ENCODE results near the gene COPB1. TPM values are rescaled to one million over a fixed set of nuclear protein-coding genes. Genes with fewer than 3 reads are reported as not detected.
"Not testable (repeated sequence)": the region's sequence is repeated elsewhere in the genome, so short reads cannot be mapped to it uniquely, and the experiment has no call there.

The COPB1 gene
- polyA plus RNA-seq, 1 of the 3 experiments (the other 2 are of a cell fraction), result 81.0 TPM

DNA sequence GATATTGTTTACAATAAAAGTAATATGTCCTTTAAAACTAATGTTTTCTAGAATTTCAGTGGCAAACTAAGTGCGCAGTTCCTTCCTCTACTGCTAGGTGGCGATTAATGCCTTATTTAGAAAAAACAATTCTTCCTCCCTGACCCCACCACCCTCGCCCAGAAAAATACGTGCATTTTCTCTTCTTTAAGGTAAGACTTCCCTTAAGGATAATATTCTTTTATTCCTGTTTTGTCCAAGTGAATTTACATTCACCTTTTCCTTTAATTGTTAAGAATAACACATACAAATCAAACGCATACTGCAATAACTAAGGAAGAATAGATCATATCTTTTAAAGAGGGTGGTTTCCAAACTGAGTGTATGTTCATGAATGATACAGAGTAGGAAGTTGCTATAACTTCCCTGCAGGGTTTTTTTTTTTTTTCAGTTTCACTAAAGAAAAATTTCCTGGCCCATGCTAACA lies 37.6 kb upstream of the COPB1 start (continued):
- TF ChIP-seq, protein P1, sequence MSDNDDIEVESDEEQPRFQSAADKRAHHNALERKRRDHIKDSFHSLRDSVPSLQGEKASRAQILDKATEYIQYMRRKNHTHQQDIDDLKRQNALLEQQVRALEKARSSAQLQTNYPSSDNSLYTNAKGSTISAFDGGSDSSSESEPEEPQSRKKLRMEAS (IDR thresholded peaks at IDR 0.05; ENCODE audit: low read depth), result no peak
- TF ChIP-seq, protein P2, sequence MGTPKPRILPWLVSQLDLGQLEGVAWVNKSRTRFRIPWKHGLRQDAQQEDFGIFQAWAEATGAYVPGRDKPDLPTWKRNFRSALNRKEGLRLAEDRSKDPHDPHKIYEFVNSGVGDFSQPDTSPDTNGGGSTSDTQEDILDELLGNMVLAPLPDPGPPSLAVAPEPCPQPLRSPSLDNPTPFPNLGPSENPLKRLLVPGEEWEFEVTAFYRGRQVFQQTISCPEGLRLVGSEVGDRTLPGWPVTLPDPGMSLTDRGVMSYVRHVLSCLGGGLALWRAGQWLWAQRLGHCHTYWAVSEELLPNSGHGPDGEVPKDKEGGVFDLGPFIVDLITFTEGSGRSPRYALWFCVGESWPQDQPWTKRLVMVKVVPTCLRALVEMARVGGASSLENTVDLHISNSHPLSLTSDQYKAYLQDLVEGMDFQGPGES (IDR thresholded peaks at IDR 0.05; ENCODE audit: low read depth, low read length), result no peak
- TF ChIP-seq GATA2 (CRISPR knock-in tag; IDR thresholded peaks at IDR 0.05) (no peak), SIN3A (IDR thresholded peaks at IDR 0.05; ENCODE audit: borderline replicate concordance, low read depth, low read length) (no peak), RAD21 (IDR thresholded peaks at IDR 0.05; ENCODE audit: low read length) (peak; percentile 87), GABPA (IDR thresholded peaks at IDR 0.05; ENCODE audit: low read depth) (no peak), NFIC (IDR thresholded peaks at IDR 0.05; ENCODE audit: borderline replicate concordance) (no peak), POLR2AphosphoS5 (IDR thresholded peaks at IDR 0.05; ENCODE audit: low read depth, low read length) (no peak)

DNA sequence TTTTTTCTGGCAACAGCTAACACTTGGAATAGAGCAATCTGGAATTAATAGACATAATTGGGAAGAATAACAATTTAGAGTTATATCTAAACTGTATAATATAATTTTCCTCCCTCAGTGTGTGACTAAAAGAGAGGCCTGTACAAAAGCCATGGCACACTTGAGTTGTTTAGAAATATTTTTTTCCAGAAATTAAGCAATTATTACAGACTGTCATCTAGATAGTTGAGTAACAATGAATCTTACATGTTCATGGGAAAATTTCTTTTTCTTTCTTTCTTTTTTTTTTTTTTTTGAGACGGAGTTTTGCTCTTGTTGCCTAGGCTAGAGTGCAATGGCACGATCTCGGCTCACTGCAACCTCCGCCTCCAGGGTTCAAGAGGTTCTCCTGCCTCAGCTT lies 35.6 kb upstream of the COPB1 start:
- H3K9me3 ChIP-seq; DNase-seq; H2AFZ ChIP-seq (ENCODE audit: low read depth); H3K36me3 ChIP-seq (replicated peaks in 1 of 2; ENCODE audit: control insufficient read depth in 1 of 2, insufficient read depth in 2 of 2, low read length in 1 of 2); H3F3A ChIP-seq (replicated peaks; ENCODE audit: insufficient read depth); H3K27ac ChIP-seq (ENCODE audit: low read depth in 2 of 2, low read length in 1 of 2); H3K79me2 ChIP-seq (ENCODE audit: insufficient read depth); H3K9me2 ChIP-seq; H3K4me1 ChIP-seq (ENCODE audit: control insufficient read depth in 1 of 2, insufficient read depth in 2 of 2, low read depth in 1 of 2, low read length in 1 of 2); H3K9ac ChIP-seq; H3K4me2 ChIP-seq; H4K20me1 ChIP-seq (ENCODE audit: insufficient read depth); H3K27me3 ChIP-seq (ENCODE audit: insufficient read depth); H3K4me3 ChIP-seq (ENCODE audit: low read depth in 2 of 2, low read length in 1 of 2); POLR2A ChIA-PET: not testable (repeated sequence)
- CTCF ChIA-PET, result interaction anchor here (1.2 kb wide), 1 partner anchor 540 kb away, joined by 3 read pairs; no protein-coding TSS in a partner anchor
- 89% methylated on average over 4 of the region's 4 CpGs for WGBS (ENCODE audit: low lambda C conversion rate)

DNA sequence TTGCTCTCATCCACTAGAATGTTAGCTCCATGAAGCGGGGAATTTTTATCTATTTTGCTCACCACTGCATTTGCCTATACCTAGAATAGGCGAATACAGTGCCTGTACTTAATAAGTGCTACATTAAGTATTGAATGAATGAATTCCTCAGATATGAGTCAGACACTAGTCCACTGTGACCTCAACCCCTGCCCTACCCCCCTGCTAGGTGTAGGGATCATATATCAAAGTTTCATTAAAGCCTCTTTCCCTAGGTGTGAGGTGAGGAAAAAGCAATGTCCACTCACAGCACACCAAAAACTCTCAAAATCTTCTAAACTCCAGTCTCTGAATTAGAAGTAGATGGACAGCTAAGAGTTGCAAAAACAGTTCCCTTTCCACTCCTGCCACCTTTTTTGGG lies 30.3 kb upstream of the COPB1 start:
- no peak for DNase-seq
- Histone ChIP-seq H3K36me3 (replicated peaks in 1 of 2; ENCODE audit: control insufficient read depth in 1 of 2, insufficient read depth in 2 of 2, low read length in 1 of 2) (no peaks in the 10 kb centered on the region), H3K4me2 (no peak overlapping the region), H4K20me1 (ENCODE audit: insufficient read depth) (no peaks in the 10 kb centered on the region), H2AFZ (ENCODE audit: low read depth) (no peak overlapping the region), H3K79me2 (ENCODE audit: insufficient read depth) (no peaks in the 10 kb centered on the region), H3K4me3 (ENCODE audit: low read depth in 2 of 2, low read length in 1 of 2) (no peak overlapping the region), H3F3A (replicated peaks; ENCODE audit: insufficient read depth) (no peaks in the 10 kb centered on the region), H3K27me3 (ENCODE audit: insufficient read depth) (no peaks in the 10 kb centered on the region), H3K9me2 (no peaks in the 10 kb centered on the region), H3K4me1 (ENCODE audit: control insufficient read depth in 1 of 2, insufficient read depth in 2 of 2, low read depth in 1 of 2, low read length in 1 of 2) (no peaks in the 10 kb centered on the region), H3K9ac (no peak overlapping the region), H3K27ac (ENCODE audit: low read depth in 2 of 2, low read length in 1 of 2) (no peak overlapping the region), H3K9me3 (no peaks in the 10 kb centered on the region)
- ChIA-PET POLR2A (no interaction called here), CTCF (interaction anchor here (1.0 to 5.2 kb wide), 2 partner anchors 8 to 378 kb away, joined by 3 to 26 read pairs; no protein-coding TSS in a partner anchor)
- WGBS (ENCODE audit: low lambda C conversion rate), result 72% methylated on average over 2 of the region's 2 CpGs
- TF ChIP-seq RXRA (IDR thresholded peaks at IDR 0.05; ENCODE audit: borderline replicate concordance, low read depth) (no peak), SIN3A (IDR thresholded peaks at IDR 0.05; ENCODE audit: borderline replicate concordance, low read depth, low read length) (no peak), FOXM1 (IDR thresholded peaks at IDR 0.05; ENCODE audit: low read depth) (no peak), MEF2A (IDR thresholded peaks at IDR 0.05; ENCODE audit: borderline replicate concordance, low read depth) (no peak), GABPA (IDR thresholded peaks at IDR 0.05; ENCODE audit: low read depth) (no peak), ELF1 (IDR thresholded peaks at IDR 0.05) (no peak), RCOR1 (IDR thresholded peaks at IDR 0.05; ENCODE audit: low read length) (no peak), EZH2phosphoT487 (IDR thresholded peaks at IDR 0.05; ENCODE audit: borderline replicate concordance, low read depth) (no peak), EP300 (IDR thresholded peaks at IDR 0.05; ENCODE audit: borderline replicate concordance in 1 of 2, low read depth in 1 of 2, low read length in 1 of 2) (no peak)
- TF ChIP-seq, protein P3, sequence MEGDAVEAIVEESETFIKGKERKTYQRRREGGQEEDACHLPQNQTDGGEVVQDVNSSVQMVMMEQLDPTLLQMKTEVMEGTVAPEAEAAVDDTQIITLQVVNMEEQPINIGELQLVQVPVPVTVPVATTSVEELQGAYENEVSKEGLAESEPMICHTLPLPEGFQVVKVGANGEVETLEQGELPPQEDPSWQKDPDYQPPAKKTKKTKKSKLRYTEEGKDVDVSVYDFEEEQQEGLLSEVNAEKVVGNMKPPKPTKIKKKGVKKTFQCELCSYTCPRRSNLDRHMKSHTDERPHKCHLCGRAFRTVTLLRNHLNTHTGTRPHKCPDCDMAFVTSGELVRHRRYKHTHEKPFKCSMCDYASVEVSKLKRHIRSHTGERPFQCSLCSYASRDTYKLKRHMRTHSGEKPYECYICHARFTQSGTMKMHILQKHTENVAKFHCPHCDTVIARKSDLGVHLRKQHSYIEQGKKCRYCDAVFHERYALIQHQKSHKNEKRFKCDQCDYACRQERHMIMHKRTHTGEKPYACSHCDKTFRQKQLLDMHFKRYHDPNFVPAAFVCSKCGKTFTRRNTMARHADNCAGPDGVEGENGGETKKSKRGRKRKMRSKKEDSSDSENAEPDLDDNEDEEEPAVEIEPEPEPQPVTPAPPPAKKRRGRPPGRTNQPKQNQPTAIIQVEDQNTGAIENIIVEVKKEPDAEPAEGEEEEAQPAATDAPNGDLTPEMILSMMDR (IDR thresholded peaks at IDR 0.05), result no peak
